Testis (tissue), 3 donors: ENCODE data around the gene SRD5A1. TPM values are rescaled to one million over a fixed set of nuclear protein-coding genes. Genes with fewer than 3 reads are reported as not detected.
A peak's percentile ranks its signal among the peaks of the same experiment; 100 is the strongest.

Source experiments
- DNase-seq: peaks from one replicate; pipeline ENCODE4 v3.0.0-alpha.2; 2019
- H3K27ac ChIP-seq, 2 donors: fragments of 200-600 bp; sonication (generic); one replicate each; pipeline ENCODE4 v1.5.1; 2019
- H3K27me3 ChIP-seq: fragments of 200-600 bp; sonication (generic); one replicate; pipeline ENCODE4 v1.5.1; 2019
- H3K36me3 ChIP-seq: fragments of 200-600 bp; sonication (generic); one replicate; pipeline ENCODE4 v1.5.1; 2017; ENCODE audit warnings: low read depth; ENCODE audit errors: missing control alignments
- H3K4me1 ChIP-seq: fragments of 200-600 bp; sonication (generic); one replicate; pipeline ENCODE4 v1.5.1; 2019
- H3K4me3 ChIP-seq, 2 donors: fragments of 200-600 bp; sonication (generic); one replicate each; pipeline ENCODE4 v1.5.1; 2017 to 2019
- H3K9me3 ChIP-seq: fragments of 200-600 bp; sonication (generic); one replicate; pipeline ENCODE4 v1.5.1; 2017
- POLR2A ChIP-seq: fragments of 450-650 bp; IDR thresholded peaks from one replicate; pipeline ENCODE4 v1.6.1; 2017; ENCODE audit warnings: antibody characterized with exemption, mild to moderate bottlenecking, moderate library complexity
- WGBS, 2 donors: methylation state at CpG; one replicate each; pipeline ENCODE4 v1.1.5; 2018; 5-methylcytosine and 5-hydroxymethylcytosine counted together
- intact Hi-C: fragments of 100-400 bp; cut with DNase I; formaldehyde crosslinking; loops from one replicate; pipeline ENCODE4 v1.15.1; 2023; ENCODE audit warnings: low total_unique reads
- polyA plus RNA-seq: library from polyadenylated mRNA; stranded (reverse); fragments of 350-450 nt; fragmentation: Illumina TruSeq; extraction: RNeasy Lipid Tissue Mini Kit (QIAGEN cat#74804); gene quantifications from one replicate; pipeline ENCODE4 v1.2.3, GENCODE V29; 2014; ENCODE audit warnings: low read depth, low replicate concordance; ENCODE audit not compliant: insufficient read depth
- total RNA-seq, 2 donors: library from RNA; depleted of rRNA; stranded (reverse); fragments of >200 nt; gene quantifications; one replicate each; pipeline ENCODE4 v1.2.3, GENCODE V29; 2016
- TF ChIP-seq, protein P1 (sequence below), 3 experiments: fragments of 450-650 bp in 2 of 3; fragments of 200-600 bp in 1 of 3; sonication (generic) in 1 of 3; IDR thresholded peaks; one replicate each; pipeline ENCODE4 v1.5.1; 2016 to 2019; ENCODE audit warnings: antibody characterized with exemption in 3 of 3, mild to moderate bottlenecking in 2 of 3, moderate library complexity in 1 of 3

Gene SRD5A1
- total and polyA plus RNA-seq, 3 donors from 2014 or later = 3.8 to 13.9 (median 7.9) TPM

DNA sequence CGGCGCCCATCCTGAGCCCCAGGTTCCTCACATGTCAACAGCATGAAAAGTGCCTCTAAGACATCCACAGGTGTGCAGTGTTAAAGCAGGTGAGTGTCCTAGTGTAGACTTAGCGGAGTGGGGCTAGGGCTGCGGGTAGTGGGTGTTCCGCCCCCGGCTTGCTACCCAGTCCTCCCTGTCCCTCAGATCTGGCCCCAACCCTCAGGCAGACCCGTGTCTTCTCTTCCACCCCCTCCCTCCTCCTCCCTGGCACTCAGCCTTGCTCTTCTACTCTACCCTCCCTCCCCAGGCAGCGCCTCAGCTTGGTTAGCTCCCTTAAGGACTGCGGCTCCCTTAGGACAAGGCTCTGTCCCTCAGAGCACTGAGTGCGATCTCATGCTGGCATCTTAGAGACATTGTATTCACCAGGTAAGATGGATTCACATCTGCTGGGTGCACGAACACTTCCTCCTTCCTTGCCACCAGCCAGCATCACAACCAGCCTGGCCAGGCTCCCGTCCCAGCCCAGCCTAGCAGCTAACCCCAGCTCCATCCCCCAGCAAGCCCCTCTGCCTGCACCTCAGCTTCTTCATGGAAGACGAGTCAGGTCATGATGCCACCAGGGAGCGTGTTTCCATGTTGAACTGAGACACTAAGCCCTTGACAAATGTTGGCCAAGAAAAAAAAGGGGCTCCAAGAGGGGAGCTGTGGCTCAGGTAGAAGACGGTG, 47.1 kb upstream of the SRD5A1 start:
- Histone ChIP-seq H3K36me3 (no peaks in the 10 kb centered on the region), H3K4me3 (no peak overlapping the region), H3K27me3 (no peaks in the 10 kb centered on the region), H3K9me3 (no peaks in the 10 kb centered on the region), H3K4me1 (peaks cover 4% of the 10 kb centered on the region), H3K27ac (no peak overlapping the region)
- WGBS, 2 donors = 87 to 90% methylated on average over 15 of the region's 15 CpGs
- DNase-seq = no peak
- no peak for TF ChIP-seq POLR2A
- intact Hi-C loops = no loop called here

DNA sequence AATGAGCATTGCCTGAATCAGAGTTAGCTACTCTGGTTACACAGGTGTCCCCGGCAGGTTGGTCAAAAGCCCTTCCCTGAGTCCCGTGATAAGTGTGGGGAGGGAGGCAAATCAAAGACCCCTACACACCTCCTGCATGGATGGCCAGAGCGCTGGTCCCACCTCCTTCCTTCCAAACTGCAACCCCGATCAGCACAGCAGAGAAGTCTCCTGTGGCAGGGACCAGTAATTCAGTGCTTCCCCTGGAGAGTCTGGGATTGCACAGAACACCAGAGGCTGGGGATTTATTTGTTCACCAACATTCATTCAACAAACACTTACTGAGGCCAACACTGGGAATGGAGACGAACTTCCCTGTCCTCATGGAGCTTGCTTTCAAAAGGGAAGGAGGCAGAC, 46.6 kb upstream of the SRD5A1 start:
- H3K9me3 ChIP-seq = no peaks in the 10 kb centered on the region
- peaks cover 4% of the 10 kb centered on the region for H3K4me1 ChIP-seq
- H3K4me3 ChIP-seq = no peak overlapping the region
- 89 to 93% methylated on average over 5 of the region's 5 CpGs for WGBS, 2 donors
- DNase-seq = no peak
- TF ChIP-seq, protein P1, sequence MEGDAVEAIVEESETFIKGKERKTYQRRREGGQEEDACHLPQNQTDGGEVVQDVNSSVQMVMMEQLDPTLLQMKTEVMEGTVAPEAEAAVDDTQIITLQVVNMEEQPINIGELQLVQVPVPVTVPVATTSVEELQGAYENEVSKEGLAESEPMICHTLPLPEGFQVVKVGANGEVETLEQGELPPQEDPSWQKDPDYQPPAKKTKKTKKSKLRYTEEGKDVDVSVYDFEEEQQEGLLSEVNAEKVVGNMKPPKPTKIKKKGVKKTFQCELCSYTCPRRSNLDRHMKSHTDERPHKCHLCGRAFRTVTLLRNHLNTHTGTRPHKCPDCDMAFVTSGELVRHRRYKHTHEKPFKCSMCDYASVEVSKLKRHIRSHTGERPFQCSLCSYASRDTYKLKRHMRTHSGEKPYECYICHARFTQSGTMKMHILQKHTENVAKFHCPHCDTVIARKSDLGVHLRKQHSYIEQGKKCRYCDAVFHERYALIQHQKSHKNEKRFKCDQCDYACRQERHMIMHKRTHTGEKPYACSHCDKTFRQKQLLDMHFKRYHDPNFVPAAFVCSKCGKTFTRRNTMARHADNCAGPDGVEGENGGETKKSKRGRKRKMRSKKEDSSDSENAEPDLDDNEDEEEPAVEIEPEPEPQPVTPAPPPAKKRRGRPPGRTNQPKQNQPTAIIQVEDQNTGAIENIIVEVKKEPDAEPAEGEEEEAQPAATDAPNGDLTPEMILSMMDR (IDR thresholded peaks at IDR 0.05) = no peak
- TF ChIP-seq POLR2A = no peak
- no peak overlapping the region for H3K27ac ChIP-seq
- intact Hi-C loops = no loop called here
- no peaks in the 10 kb centered on the region for H3K36me3 ChIP-seq
- no peaks in the 10 kb centered on the region for H3K27me3 ChIP-seq

DNA sequence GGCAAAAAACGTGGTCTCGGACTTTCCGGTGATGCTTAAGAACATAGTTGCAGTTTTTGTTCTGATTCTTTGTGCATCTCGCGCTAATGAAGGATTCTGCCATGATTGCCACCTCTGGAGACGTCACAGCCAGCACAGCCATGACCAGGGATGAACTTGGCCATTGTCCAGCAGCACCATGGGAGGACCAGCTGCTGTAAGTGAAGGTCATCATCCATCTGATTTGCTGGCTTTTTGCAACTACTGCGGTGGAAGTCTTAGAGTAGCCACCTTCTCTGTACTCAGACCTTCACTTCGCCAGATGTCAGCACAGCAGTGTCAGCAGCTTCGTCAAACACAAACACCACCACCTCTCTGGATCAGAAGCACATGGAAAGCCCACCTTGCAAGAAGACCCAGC, 46.1 kb upstream of the SRD5A1 start:
- TF ChIP-seq POLR2A = no peak
- TF ChIP-seq, protein P1 (IDR thresholded peaks at IDR 0.05) = no peak
- WGBS, 2 donors = 60 to 66% methylated on average over 9 of the region's 9 CpGs
- Histone ChIP-seq H3K36me3 (no peaks in the 10 kb centered on the region), H3K9me3 (no peaks in the 10 kb centered on the region), H3K4me3 (no peak overlapping the region), H3K27me3 (no peaks in the 10 kb centered on the region), H3K4me1 (peaks cover 4% of the 10 kb centered on the region), H3K27ac (no peak overlapping the region)
- DNase-seq = peak; percentile 38
- intact Hi-C loops = no loop called here

DNA sequence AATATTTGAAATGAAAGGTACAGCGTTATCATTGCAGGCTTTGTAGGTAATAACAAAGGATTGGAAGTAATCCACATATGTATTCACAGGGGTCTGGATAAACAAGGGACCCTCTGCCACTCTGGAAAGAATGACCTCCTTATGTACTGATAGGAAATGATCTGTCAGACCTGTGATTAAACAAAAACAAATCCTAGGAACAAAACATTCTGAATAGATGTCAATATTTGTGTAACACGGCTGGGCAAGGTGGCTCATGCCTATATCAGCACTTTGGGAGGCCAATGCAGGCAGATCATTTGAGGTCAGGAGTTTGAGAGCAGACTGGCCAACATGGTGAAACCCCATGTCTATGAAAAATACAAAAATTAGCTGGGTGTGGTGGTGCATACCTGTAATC, 42.7 kb upstream of the SRD5A1 start:
- no peaks in the 10 kb centered on the region for H3K36me3 ChIP-seq
- H3K4me3 ChIP-seq = no peak overlapping the region
- H3K27me3 ChIP-seq = no peaks in the 10 kb centered on the region
- WGBS, 2 donors = 77 to 85% methylated on average over 2 of the region's 2 CpGs
- no peak overlapping the region for H3K27ac ChIP-seq
- no peak for TF ChIP-seq POLR2A
- TF ChIP-seq, protein P1 (IDR thresholded peaks at IDR 0.05) = no peak
- no peaks in the 10 kb centered on the region for H3K4me1 ChIP-seq
- intact Hi-C loops = no loop called here
- H3K9me3 ChIP-seq = no peaks in the 10 kb centered on the region
- no peak for DNase-seq

DNA sequence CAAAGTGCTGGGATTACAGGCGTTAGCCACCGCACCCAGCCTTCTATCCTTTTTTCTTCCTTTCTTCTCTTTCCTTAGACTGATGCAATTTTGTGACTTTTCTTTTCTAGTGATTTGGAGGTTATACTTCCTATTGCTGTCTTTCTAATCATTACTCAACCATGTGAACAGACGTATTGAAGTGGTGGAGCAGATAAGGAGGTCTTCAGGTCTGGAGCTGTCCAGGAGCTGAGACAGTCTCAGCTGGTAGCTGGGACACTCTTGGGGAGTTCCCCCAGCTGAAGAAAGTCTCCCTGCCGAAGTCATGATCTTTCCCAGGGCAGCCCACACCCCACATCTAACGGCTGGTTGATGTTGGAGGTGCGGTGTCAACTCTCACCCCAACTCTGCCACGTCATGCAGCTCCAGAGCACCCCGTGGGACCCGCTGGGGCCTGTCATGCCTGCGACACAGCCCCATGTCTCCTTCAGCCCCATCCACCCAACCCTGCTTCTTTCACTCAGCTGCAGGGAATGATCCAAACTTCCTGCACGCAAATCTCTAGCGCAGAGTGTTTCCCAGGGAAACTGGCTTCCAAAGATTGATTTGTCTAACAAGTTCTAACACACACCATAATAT, 41.5 kb upstream of the SRD5A1 start:
- intact Hi-C loops = no loop called here

More for the DNA sequence above, 41.5 kb upstream of the SRD5A1 start:
- TF ChIP-seq, protein P1 (IDR thresholded peaks at IDR 0.05) = no peak
- TF ChIP-seq POLR2A = no peak
- Histone ChIP-seq H3K4me3 (no peak overlapping the region), H3K27ac (no peak overlapping the region), H3K9me3 (no peaks in the 10 kb centered on the region), H3K27me3 (no peaks in the 10 kb centered on the region), H3K36me3 (no peaks in the 10 kb centered on the region), H3K4me1 (no peaks in the 10 kb centered on the region)
- no peak for DNase-seq
- 89 to 90% methylated on average over 11 to 12 of the region's 12 CpGs for WGBS, 2 donors
